Activated CD8-positive, alpha-beta memory T cell treated with anti-CD3 and anti-CD28 coated beads for 24 hours (primary cell): ENCODE data around the gene PDCD11.
A peak's percentile ranks its signal among the peaks of the same experiment; 100 is the strongest.

Experiments
- DNase-seq: peaks from one replicate; pipeline ENCODE4 v3.0.0-alpha.2; 2020

Gene PDCD11

GRCh38 chr10:103451831-103452505 is 55.5 kb downstream of the PDCD11 start, which contains the start of gene CALHM2:
CALHM2 (minus strand) TSS chr10:103452370; CDS start chr10:103449941, 2,429 bp downstream.
- peak; percentile 84 for DNase-seq

DNA sequence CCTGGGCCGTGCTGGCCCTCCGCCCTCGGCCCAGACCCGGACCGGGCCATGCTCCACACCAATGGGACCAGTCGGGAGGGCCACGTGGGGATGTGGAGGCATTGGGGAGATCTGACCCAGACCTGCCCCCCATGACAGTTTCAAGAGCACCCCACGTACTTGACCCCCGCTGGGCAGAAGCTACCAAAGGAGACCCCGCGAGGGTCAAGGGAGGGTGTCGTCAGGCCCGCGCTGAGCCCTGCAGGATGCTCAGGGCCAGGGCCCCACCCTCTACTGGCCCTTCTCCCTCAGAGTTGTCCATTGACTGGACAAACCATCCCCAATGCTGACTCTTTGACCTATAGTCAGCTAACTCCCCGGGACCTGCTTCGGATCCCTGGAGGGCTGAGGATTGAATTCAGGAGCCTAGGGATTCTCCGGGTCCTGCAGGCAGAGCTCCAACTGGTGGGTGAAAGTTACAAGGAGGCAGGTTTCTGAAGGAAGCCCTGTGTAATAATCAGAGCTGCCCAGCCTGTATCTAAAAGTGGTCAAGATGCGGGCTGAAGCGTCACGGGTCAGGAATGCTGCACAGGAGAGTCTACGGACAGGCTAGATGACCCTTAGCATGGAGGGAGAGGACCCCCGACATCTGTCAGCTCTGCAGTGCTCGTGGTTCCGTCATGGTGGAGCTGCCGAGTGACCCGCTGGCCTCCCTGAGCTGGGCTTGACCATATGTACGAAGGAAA is 56.2 kb downstream of the PDCD11 start:
- DNase-seq = no peak

GRCh38 chr10:103454026-103454425 is 57.6 kb downstream of the PDCD11 start:
- DNase-seq = no peak

GRCh38 chr10:103455235-103455634 is 58.8 kb downstream of the PDCD11 start:
- no peak for DNase-seq

DNA sequence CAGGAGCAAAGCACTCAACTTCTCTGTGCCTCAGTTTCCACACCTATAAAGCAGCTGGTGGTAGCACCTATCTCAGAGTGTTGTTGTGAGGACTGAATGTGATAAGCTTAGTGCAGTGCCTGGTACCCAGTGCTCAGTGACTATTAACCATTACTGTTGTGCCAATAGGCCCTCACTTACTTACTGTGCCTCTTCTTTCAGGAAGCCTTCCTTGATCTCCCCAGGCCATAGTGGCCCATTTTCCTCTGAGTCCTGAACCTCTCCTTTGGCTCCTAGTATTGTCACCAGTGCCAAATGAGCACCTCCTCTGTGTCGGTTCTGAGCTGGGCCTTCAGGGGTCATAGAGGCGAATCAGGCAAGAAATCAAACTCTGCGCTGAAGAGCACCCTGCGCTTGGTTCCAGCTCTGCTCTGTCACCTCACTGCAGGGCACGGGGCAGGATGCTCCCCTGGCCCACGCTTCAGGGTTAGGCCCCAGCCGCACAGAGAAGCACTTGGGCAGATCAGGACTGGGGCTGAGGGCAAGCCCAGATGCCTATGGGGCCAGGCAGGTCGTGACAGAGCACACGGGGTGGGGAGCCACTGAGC is 59.7 kb downstream of the PDCD11 start:
- no peak for DNase-seq

DNA sequence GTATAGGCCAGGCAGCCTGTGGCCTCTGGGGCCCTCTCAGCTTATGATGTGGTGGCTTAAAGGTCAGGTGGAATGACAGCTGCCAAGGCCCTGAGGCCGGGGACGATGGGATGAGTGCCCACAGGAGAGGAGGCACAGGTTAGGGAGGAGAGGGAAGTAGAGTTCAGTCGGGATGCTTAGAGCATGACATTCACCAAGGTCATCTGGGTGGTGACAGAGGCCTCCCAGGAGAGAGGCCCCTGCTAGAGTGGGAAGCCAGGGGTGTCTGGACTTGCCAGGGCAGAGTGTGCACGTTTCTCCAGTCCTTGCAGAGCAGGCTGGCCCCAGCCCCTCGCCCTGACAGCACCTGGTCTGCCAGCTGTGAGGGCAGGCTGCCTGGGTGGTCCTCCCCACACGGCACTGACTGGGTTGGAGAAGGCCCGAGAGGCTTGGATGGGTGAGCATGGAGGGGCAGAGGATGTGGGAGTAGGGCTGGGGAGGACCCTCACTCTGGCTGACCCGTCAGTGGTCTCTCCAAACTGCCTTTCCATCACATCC is 60.8 kb downstream of the PDCD11 start:
- DNase-seq = no peak

DNA sequence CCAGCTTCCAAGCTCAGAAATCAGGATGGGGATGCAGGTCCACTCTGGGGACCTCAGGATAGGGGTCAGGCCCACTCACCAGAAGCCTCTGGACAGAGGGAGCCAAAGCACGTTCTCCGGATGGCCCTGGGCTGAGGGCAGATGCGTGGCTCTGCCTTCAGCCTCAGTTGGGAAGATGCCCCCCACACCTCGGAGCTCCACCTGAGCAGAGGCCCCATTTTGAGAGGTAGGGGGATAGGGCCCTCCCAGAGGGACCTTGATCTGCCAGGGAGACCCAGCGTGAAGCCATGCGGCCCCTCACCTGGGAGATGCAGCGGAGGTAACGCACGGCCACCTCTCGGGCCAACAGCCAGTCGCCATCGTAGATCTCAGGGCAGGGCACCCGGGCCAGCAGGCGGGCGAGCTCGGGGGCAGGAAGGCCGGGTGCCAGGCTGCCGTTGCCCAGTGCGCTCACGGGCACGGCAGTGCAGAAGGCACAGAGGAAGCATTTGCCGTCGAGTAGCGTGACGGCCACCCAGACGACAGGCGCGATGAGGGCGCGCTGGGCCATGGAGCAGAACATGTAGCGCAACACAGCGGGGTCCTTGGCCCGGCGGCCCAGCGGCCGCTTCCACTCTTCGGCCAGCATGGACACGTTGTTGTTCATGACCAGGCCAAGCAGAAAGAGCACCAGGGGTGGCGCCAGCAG is 61.6 kb downstream of the PDCD11 start:
- no peak for DNase-seq

DNA sequence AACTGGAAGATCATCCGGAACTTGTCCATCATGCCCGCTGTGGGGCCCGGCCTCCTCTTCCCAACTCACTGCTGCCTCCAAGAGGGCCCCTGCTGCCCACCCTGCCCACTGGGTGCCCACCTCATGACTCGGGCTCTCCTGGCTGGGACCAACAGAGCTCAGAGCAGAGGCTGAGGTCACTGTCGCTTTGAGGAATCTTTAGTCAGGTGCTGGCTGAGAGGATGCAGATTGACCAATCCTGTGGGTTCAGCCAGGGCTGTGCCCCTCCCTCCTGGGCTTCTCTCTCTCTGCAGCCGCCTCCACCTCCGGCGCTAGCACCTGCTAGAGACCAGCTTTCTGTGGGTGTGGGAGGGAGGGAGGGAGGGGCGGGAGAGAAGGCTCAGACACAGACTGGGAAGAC is 62.3 kb downstream of the PDCD11 start, which contains the start of gene CALHM1:
Gene CALHM1 (minus strand): TSS at position 181 of the 400 bp plus-strand sequence. CDS start 149 bp downstream, at position 32.
- no peak for DNase-seq

DNA sequence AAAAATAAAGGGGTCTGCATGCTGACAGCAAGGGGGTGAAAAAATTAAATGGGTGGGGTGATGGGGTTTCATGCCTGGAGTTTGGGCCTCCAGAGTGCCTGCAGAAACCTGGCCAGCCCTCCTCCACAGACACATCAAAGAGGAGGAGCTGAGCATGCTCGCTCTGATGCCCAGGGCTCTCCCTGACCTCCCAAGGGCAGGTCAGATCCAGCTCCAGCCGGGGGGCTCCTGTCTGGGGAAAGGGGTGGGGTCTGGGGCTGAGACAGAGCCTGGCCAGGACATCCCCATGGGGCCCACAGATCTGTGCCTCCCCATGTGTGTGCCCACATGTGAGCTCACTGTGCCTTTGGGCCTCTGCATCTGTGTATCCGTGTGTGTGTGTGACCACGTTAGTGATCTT is 63.2 kb downstream of the PDCD11 start:
- DNase-seq = no peak

- no peak for DNase-seq
Observed at GRCh38 chr10:103463499-103463898, 67.1 kb downstream of the PDCD11 start.

DNA sequence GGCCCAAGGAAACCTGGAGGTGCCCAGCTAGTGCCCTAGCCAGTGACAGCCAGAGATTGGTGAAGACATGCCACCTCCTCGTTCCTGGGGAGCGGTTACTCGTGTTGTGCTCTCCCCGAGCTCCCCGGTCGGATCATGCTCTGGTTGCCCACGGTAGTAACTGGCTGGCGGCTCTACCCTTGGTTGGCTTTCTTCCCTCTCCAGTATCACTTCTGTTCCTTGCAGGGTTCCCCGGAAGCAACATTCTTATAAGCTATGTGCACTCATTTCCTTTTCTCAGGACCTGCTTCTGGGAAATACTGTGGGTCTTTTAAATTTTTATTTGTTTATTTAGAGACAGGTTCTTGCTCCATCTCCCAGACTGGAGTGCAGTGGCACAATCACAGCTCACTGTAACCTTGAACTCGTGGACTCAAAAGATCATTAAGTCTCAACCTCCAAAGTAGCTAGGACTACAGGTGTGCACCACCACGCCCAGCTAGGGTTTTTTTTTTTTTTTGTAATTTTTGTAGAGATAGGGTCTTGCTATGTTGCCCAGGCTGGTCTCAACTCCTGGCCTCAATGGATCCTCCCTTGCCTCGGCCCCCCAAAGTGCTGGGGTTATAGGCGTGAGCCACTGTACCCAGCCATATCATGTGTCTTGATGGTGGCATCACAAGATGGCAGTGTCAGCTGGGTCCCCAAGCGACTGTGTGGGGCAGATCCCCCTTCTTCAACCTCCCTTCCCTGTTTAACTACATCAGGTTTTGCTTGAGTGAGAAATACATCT is 69.2 kb downstream of the PDCD11 start:
- no peak for DNase-seq

DNA sequence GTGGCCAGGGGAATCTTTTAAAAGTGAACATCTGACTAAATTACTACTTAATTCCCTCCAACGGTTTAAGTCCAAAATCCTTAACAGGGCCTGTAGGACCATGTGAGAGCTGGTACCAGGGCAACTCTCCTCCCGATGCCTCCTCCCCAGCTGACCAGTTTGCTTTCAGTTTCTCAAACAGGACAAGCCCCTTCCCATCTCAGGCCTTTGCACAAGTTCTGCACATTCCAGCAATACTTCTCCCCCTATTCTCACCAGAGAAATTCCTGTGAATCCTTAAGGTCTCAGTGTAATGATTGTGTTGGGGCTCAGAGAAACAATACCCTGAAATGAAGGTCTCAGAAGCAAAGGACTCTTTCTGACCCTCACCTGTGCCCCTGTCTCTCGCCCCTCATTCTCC is 70.3 kb downstream of the PDCD11 start:
- no peak for DNase-seq

DNA sequence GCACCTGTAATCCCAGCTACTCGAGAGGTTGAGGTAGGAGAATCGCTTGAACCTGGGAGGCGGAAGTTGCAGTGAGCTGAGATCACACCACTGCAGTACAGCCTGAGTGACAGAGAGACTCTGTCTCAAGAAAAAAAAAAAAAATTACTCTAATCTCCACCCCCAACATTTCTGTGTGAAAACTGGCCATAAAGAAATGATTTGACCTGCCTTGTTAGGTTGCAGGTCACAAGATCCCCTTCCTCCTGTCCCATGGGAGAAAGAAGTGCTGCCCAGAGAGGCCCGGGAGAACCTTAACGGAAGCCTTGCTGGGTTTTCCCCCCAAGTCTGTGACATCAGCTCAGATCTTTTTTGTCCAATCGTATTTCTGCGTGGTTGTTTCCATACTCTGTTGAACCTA is 71.0 kb downstream of the PDCD11 start:
- no peak for DNase-seq

- no peak for DNase-seq
Observed at GRCh38 chr10:103469201-103469600, 72.8 kb downstream of the PDCD11 start.

- DNase-seq = peak; percentile 87
Observed at GRCh38 chr10:103470761-103471653, 74.6 kb downstream of the PDCD11 start.

DNA sequence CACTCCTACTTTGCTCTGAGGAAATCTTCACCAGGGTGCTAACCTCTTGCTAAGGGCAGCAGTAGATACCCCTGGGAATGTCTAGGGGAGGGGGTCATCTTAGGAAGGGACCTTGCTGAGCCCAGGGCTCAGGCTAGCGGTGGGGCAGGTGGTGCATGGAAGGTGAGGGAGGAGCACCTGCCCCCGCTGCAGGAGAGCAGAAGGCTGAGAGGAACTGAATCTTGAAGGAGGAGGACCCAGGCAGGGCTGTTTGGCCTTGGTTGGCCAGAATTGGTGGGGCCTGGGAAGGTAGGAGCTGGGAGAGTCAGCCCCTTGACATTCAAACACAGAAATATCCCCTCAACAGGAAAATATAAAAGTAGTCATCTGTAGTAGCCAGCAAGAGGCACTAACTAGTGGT is 75.6 kb downstream of the PDCD11 start:
- DNase-seq = no peak

DNA sequence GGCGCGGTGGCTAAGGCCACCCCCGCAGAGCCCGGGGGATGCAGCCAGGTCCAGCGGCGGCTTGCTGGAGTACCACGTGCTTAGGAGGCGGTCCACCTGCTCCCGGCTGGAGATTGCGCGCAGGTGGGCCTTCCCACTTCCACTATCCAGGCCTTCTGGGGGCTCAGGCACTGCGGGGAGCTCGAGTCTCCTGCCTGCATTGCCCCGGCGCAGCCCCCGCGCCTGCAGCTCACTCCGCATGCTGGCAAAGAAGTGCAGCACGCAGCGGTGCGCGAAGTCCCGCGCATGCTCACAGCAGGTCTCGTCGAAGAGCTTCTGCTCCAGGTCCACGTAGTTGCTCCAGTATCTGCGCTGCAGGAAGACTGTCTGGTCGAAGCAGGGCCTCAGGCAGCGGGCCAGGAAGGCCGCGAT is 76.8 kb downstream of the PDCD11 start:
- no peak for DNase-seq

- DNase-seq = no peak
Observed at GRCh38 chr10:103474077-103474476, 77.7 kb downstream of the PDCD11 start.

DNA sequence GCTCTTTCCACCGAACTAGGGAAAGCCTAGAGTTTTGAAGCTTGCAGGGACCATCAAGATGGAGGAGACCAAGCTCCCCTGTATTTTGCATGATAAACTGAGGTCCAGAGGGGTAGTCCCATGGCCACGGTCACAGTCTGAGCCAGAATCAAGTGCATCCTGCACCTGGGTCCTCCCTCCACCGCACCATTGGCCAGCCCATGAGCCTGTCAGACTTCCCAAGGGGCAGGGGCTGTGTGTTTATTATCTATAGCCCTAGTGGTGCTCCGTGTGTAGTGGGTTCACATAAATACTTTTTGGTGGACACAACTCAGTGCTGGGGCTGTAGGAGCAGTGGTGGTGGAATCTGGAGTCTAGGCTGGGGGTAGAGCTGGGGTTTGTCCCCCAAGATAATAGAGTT is 79.0 kb downstream of the PDCD11 start:
- DNase-seq = no peak

DNA sequence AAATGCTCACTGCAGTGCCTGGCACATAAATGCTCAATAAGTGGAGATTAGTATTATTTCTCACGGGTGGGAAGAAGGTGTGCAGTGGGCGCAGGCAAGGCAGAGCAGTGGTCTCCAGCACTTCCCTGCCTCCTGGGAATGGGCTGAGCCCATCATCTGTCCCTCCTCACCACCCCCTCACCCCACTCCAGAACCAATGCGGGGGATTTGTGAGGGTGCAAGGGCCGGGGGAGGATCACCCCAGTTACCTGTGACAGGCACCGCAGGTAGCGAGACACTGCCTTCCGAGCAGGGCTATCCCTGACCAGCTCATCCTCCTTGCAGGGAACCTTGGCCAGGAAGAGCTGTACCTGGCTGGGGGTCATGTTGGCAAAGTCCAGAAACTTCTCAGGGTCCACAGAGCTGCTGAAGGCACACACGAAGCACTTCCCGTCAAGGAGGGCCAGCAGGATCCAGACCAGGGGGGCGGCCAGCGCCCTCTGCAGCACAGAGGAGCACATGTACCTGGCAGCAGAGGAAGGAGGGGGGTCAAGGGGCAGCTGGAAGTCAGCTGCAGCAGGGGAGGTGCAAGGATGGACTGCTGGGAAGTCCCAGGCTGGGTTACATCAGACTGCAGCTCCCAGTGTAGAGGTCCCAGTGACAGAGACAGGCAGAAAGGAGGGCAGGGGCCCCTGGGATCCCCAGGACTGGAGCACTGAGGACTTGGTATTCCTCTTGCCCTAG is 79.8 kb downstream of the PDCD11 start:
- DNase-seq = no peak

DNA sequence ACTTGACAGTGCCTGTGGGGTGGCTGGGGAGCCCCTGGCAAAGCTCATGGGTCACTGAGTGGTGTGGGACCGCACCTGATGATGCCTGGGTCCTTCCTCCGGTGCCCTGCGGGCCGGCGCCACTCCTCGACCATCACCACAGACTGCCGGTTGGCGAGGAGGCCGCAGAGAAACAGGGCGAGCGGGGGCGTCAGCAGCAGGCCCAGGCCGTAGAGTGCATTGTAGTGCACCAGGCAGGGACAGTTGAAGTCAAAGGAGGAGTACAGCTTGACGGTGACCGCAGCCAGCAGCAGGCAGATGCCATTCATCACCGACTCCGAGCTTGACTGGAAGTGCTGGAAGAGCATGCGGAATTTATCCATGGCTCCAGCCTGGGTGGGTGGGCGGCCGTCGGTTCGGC is 82.2 kb downstream of the PDCD11 start:
- no peak for DNase-seq
